Neural progenitor cell (in vitro differentiated cells): ENCODE measurements around the gene ANXA8. TPM values are rescaled to one million over a fixed set of nuclear protein-coding genes. Genes with fewer than 3 reads are reported as not detected.
"Not testable (repeated sequence)": the region's sequence is repeated elsewhere in the genome, so short reads cannot be mapped to it uniquely, and the experiment has no call there.

Source experiments
- DNase-seq: peaks from one replicate; pipeline ENCODE4 v3.0.0-alpha.2; 2016; ENCODE audit warnings: low spot score
- H2AFZ ChIP-seq: fragments of 200-600 bp; sonication (generic); replicated peaks from 2 replicates; pipeline ENCODE4 v1.6.1; 2016; ENCODE audit warnings: antibody characterized with exemption
- H3F3A ChIP-seq: fragments of 200-600 bp; sonication (generic); 2 replicates; pipeline ENCODE4 v1.6.1; 2016; ENCODE audit warnings: antibody characterized with exemption, low read depth
- H3K27ac ChIP-seq: fragments of 200-600 bp; sonication (generic); 2 replicates; pipeline ENCODE4 v1.5.1; 2016; ENCODE audit warnings: mild to moderate bottlenecking
- H3K27me3 ChIP-seq: fragments of 200-600 bp; sonication (generic); 2 replicates; pipeline ENCODE4 v1.6.1; 2016; ENCODE audit warnings: mild to moderate bottlenecking, moderate library complexity
- H3K36me3 ChIP-seq: fragments of 200-600 bp; sonication (generic); 2 replicates; pipeline ENCODE4 v1.5.1; 2016
- H3K4me1 ChIP-seq: fragments of 200-600 bp; sonication (generic); 2 replicates; pipeline ENCODE4 v1.6.1; 2016; ENCODE audit warnings: mixed run types
- H3K4me2 ChIP-seq: fragments of 200-600 bp; sonication (generic); 2 replicates; pipeline ENCODE4 v1.6.1; 2016
- H3K4me3 ChIP-seq: fragments of 200-600 bp; sonication (generic); 2 replicates; pipeline ENCODE4 v1.5.1; 2016
- H3K79me2 ChIP-seq: fragments of 200-600 bp; sonication (generic); 2 replicates; pipeline ENCODE4 v1.6.1; 2016; ENCODE audit warnings: low read depth
- H3K9ac ChIP-seq: fragments of 200-600 bp; sonication (generic); 2 replicates; pipeline ENCODE4 v1.6.1; 2016
- H3K9me3 ChIP-seq: fragments of 200-600 bp; sonication (generic); 2 replicates; pipeline ENCODE4 v1.5.1; 2016; ENCODE audit warnings: low read depth
- H4K20me1 ChIP-seq: fragments of 200-600 bp; sonication (generic); 2 replicates; pipeline ENCODE4 v1.6.1; 2016; ENCODE audit warnings: low read depth
- H3K27ac Mint-ChIP-seq: 3 replicates; pipeline ENCODE4 v1.8.0; 2021; ENCODE audit warnings: mixed read lengths
- H3K27me3 Mint-ChIP-seq: 2 replicates; pipeline ENCODE4 v1.8.0; 2022; ENCODE audit warnings: low read depth, mild to moderate bottlenecking, inconsistent platforms, moderate library complexity, mixed read lengths; ENCODE audit not compliant: insufficient read depth
- H3K36me3 Mint-ChIP-seq: 3 replicates; pipeline ENCODE4 v1.8.0; 2021; ENCODE audit warnings: mixed read lengths
- H3K4me1 Mint-ChIP-seq: 3 replicates; pipeline ENCODE4 v1.8.0; 2021; ENCODE audit warnings: mixed read lengths
- H3K4me3 Mint-ChIP-seq: 3 replicates; pipeline ENCODE4 v1.8.0; 2021; ENCODE audit warnings: mild to moderate bottlenecking, moderate library complexity, mixed read lengths
- H3K9me3 Mint-ChIP-seq: 3 replicates; pipeline ENCODE4 v1.8.0; 2020; ENCODE audit warnings: mixed read lengths
- total RNA-seq: library from RNA; depleted of rRNA; stranded (reverse); fragments of >200 nt; gene quantifications from 2 replicates; pipeline ENCODE4 v1.2.3, GENCODE V29; 2015; ENCODE audit warnings: low replicate concordance

ANXA8 gene
- total RNA-seq, 1 donor from 2014 or later = not detected

- not testable (repeated sequence) for H3K36me3 ChIP-seq, H3K4me3 Mint-ChIP-seq, H3K27me3 Mint-ChIP-seq, H3K4me1 Mint-ChIP-seq, H3F3A ChIP-seq, H2AFZ ChIP-seq, H3K4me3 ChIP-seq, H4K20me1 ChIP-seq, H3K4me2 ChIP-seq, H3K79me2 ChIP-seq, H3K27ac Mint-ChIP-seq, DNase-seq, H3K9me3 ChIP-seq, H3K9me3 Mint-ChIP-seq, H3K9ac ChIP-seq, H3K27me3 ChIP-seq, H3K27ac ChIP-seq, H3K36me3 Mint-ChIP-seq, H3K4me1 ChIP-seq
Observed at GRCh38 chr10:47482367-47482766, 1.5 kb downstream of the ANXA8 start.

- H3K4me3 Mint-ChIP-seq, H3K27me3 Mint-ChIP-seq, H3K36me3 Mint-ChIP-seq, H3K9me3 Mint-ChIP-seq, H3K27me3 ChIP-seq, H3F3A ChIP-seq, H3K9me3 ChIP-seq, H3K79me2 ChIP-seq, H3K27ac Mint-ChIP-seq, H3K4me1 ChIP-seq, H3K4me2 ChIP-seq, H3K4me3 ChIP-seq, H2AFZ ChIP-seq, H3K4me1 Mint-ChIP-seq, DNase-seq, H4K20me1 ChIP-seq, H3K36me3 ChIP-seq, H3K9ac ChIP-seq, H3K27ac ChIP-seq: not testable (repeated sequence)
Observed at GRCh38 chr10:47481768-47482181, 2.1 kb downstream of the ANXA8 start.

- not testable (repeated sequence) for H3K36me3 Mint-ChIP-seq, H3K9me3 Mint-ChIP-seq, H3K27ac ChIP-seq, H3K9me3 ChIP-seq, H3K4me1 ChIP-seq, H3K4me3 ChIP-seq, H3K27me3 Mint-ChIP-seq, H3K4me3 Mint-ChIP-seq, H3K36me3 ChIP-seq, H2AFZ ChIP-seq, H3K27me3 ChIP-seq, H3F3A ChIP-seq, H4K20me1 ChIP-seq, H3K4me1 Mint-ChIP-seq, DNase-seq, H3K9ac ChIP-seq, H3K4me2 ChIP-seq, H3K79me2 ChIP-seq, H3K27ac Mint-ChIP-seq
Observed at GRCh38 chr10:47481182-47481766, 2.6 kb downstream of the ANXA8 start.

GRCh38 chr10:47480133-47480532 lies 3.8 kb downstream of the ANXA8 start:
- H3K4me1 Mint-ChIP-seq, H3K4me1 ChIP-seq, H4K20me1 ChIP-seq, H3K9me3 Mint-ChIP-seq, H3K36me3 Mint-ChIP-seq, H3K27ac Mint-ChIP-seq, H3K27ac ChIP-seq, H3K36me3 ChIP-seq, H3K79me2 ChIP-seq, H3K4me2 ChIP-seq, H3F3A ChIP-seq, H2AFZ ChIP-seq, H3K27me3 Mint-ChIP-seq, H3K4me3 Mint-ChIP-seq, H3K9me3 ChIP-seq, DNase-seq, H3K4me3 ChIP-seq, H3K27me3 ChIP-seq, H3K9ac ChIP-seq: not testable (repeated sequence)

- H3K4me2 ChIP-seq, H3K27me3 Mint-ChIP-seq, H3K27ac Mint-ChIP-seq, H3K4me3 ChIP-seq, H2AFZ ChIP-seq, H4K20me1 ChIP-seq, H3K79me2 ChIP-seq, H3K36me3 ChIP-seq, H3K36me3 Mint-ChIP-seq, H3F3A ChIP-seq, DNase-seq, H3K4me1 ChIP-seq, H3K9me3 ChIP-seq, H3K27ac ChIP-seq, H3K27me3 ChIP-seq, H3K4me1 Mint-ChIP-seq, H3K9me3 Mint-ChIP-seq, H3K9ac ChIP-seq, H3K4me3 Mint-ChIP-seq: not testable (repeated sequence)
Observed at GRCh38 chr10:47478114-47478513, 5.8 kb downstream of the ANXA8 start.

- H2AFZ ChIP-seq, H3K79me2 ChIP-seq, H3K4me3 ChIP-seq, H3K4me1 Mint-ChIP-seq, H3K9me3 ChIP-seq, H3K36me3 ChIP-seq, H3K4me2 ChIP-seq, H3K27me3 Mint-ChIP-seq, H3K4me1 ChIP-seq, H4K20me1 ChIP-seq, H3F3A ChIP-seq, H3K9ac ChIP-seq, DNase-seq, H3K27ac Mint-ChIP-seq, H3K36me3 Mint-ChIP-seq, H3K27me3 ChIP-seq, H3K9me3 Mint-ChIP-seq, H3K27ac ChIP-seq, H3K4me3 Mint-ChIP-seq: not testable (repeated sequence)
Observed at GRCh38 chr10:47477078-47477477, 6.8 kb downstream of the ANXA8 start.

- not testable (repeated sequence) for H3K27me3 Mint-ChIP-seq, H3K27ac ChIP-seq, H2AFZ ChIP-seq, H3K36me3 ChIP-seq, H3K27ac Mint-ChIP-seq, H3K4me1 Mint-ChIP-seq, H4K20me1 ChIP-seq, H3K9me3 ChIP-seq, H3K36me3 Mint-ChIP-seq, H3K4me3 Mint-ChIP-seq, H3K9me3 Mint-ChIP-seq, H3F3A ChIP-seq, H3K79me2 ChIP-seq, DNase-seq, H3K9ac ChIP-seq, H3K4me1 ChIP-seq, H3K4me2 ChIP-seq, H3K4me3 ChIP-seq, H3K27me3 ChIP-seq
Observed at GRCh38 chr10:47475101-47475500, 8.8 kb downstream of the ANXA8 start.

- H3F3A ChIP-seq, H3K9ac ChIP-seq, H3K4me3 ChIP-seq, DNase-seq, H3K27me3 Mint-ChIP-seq, H3K9me3 Mint-ChIP-seq, H3K4me2 ChIP-seq, H3K79me2 ChIP-seq, H3K4me1 ChIP-seq, H3K4me3 Mint-ChIP-seq, H3K27me3 ChIP-seq, H3K27ac Mint-ChIP-seq, H3K36me3 Mint-ChIP-seq, H3K9me3 ChIP-seq, H3K36me3 ChIP-seq, H3K27ac ChIP-seq, H2AFZ ChIP-seq, H4K20me1 ChIP-seq, H3K4me1 Mint-ChIP-seq: not testable (repeated sequence)
Observed at GRCh38 chr10:47473516-47473915, 10.4 kb downstream of the ANXA8 start.
